ACC112 (cell line): Measurements from ENCODE around the gene SPTB.

Experiments
- H2AFZ ChIP-seq: fragments of 200-600 bp; sonication (generic); one replicate; pipeline ENCODE4 v1.6.0; 2017; ENCODE audit warnings: antibody characterized with exemption, low read length; ENCODE audit not compliant: unreplicated experiment
- H3K27ac ChIP-seq: fragments of 200-600 bp; sonication (generic); 2 replicates; pipeline ENCODE4 v1.5.1; 2014; ENCODE audit warnings: low read depth, mild to moderate bottlenecking, antibody characterized with exemption, low read length, moderate library complexity
- H3K27me3 ChIP-seq: fragments of 200-600 bp; sonication (generic); 2 replicates; pipeline ENCODE4 v1.6.1; 2014; ENCODE audit warnings: mild to moderate bottlenecking, antibody characterized with exemption, low read length, moderate library complexity, mixed read lengths; ENCODE audit not compliant: insufficient read depth
- H3K36me3 ChIP-seq: fragments of 200-600 bp; sonication (generic); 2 replicates; pipeline ENCODE4 v1.6.1; 2016; ENCODE audit warnings: mild to moderate bottlenecking, antibody characterized with exemption, low read length, moderate library complexity, mixed read lengths; ENCODE audit not compliant: insufficient read depth
- H3K4me1 ChIP-seq: fragments of 200-600 bp; sonication (generic); one replicate; pipeline ENCODE4 v1.6.1; 2016; ENCODE audit warnings: low read length, mixed read lengths; ENCODE audit not compliant: insufficient read depth, unreplicated experiment, control insufficient read depth
- H3K4me3 ChIP-seq: fragments of 200-600 bp; sonication (generic); 2 replicates; pipeline ENCODE4 v1.5.1; 2014; ENCODE audit warnings: mild to moderate bottlenecking, low read depth, low read length
- H3K79me2 ChIP-seq: fragments of 200-600 bp; sonication (generic); one replicate; pipeline ENCODE4 v1.6.0; 2016; ENCODE audit warnings: low read length; ENCODE audit not compliant: control insufficient read depth, unreplicated experiment, insufficient read depth

The SPTB gene

GRCh38 chr14:64748995-64749714, 130.6 kb downstream of the SPTB start:
- H3K27ac ChIP-seq: no peak overlapping the region

GRCh38 chr14:64748521-64748920, 131.2 kb downstream of the SPTB start:
- Histone ChIP-seq H3K36me3 (no peaks in the 10 kb centered on the region), H3K4me1 (no peaks in the 10 kb centered on the region), H3K4me3 (no peak overlapping the region), H2AFZ (no peak overlapping the region), H3K27ac (no peak overlapping the region), H3K79me2 (no peaks in the 10 kb centered on the region), H3K27me3 (no peaks in the 10 kb centered on the region)

More at GRCh38 chr14:64748995-64749714, 130.6 kb downstream of the SPTB start:
- Histone ChIP-seq H2AFZ (no peak overlapping the region), H3K36me3 (no peaks in the 10 kb centered on the region), H3K4me1 (no peaks in the 10 kb centered on the region), H3K4me3 (no peak overlapping the region), H3K79me2 (no peaks in the 10 kb centered on the region), H3K27me3 (peaks cover 4% of the 10 kb centered on the region; the same call in 1 of the 2 replicates)

DNA sequence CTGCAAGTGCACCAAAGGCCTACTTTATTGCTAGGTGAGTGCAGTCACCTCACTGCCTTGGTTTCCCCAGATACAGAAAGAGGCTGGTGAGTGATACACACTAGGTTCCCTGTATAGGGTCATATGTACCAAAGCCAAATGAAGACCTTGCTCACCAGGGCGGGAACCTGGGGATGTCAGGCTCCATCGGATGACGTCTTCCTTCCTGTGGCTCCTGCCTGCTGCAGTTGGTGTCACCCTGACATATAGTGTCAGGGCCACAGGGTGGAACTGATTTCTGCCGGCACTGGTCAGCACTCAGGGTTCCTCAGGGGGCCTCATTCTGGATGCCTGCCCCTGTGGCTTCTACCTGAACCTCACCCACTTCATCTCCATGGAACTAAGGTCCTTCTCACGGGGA, 132.4 kb downstream of the SPTB start:
- Histone ChIP-seq H2AFZ (no peak overlapping the region), H3K27ac (no peak overlapping the region), H3K27me3 (no peaks in the 10 kb centered on the region), H3K36me3 (no peaks in the 10 kb centered on the region), H3K79me2 (no peaks in the 10 kb centered on the region), H3K4me1 (no peaks in the 10 kb centered on the region), H3K4me3 (no peak overlapping the region)

GRCh38 chr14:64746298-64747250, 133.1 kb downstream of the SPTB start:
- Histone ChIP-seq H3K36me3 (no peaks in the 10 kb centered on the region), H3K4me1 (no peaks in the 10 kb centered on the region), H3K27ac (no peak overlapping the region), H2AFZ (no peak overlapping the region), H3K27me3 (no peaks in the 10 kb centered on the region), H3K4me3 (no peak overlapping the region), H3K79me2 (no peaks in the 10 kb centered on the region)

DNA sequence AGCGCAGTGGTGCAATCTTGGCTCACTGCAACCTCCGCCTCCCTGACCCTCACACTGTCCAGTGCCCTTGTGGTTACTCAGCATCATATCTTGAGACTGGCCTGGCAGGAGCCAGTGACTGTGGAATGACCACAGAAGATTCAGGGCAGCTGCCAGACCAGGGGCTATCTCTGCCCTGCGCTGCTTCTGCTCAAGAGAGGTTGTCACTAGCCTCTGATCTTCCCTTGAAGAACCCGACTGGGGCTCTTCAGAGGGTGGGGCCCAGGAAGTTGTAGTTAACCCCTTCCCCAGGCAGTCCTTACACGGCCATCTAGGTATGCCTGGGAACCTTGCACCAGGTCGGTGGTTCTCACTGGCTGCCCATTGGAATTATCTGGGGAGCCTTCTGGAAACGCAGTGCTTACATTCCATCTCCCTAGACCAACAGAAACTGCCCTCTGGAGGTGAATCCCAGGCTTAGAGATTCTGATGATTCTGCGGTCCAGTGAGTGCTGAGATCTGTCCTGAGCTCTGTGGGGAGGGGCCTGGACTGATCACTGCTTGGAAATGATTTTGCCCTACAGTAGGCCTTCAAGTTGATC, 134.1 kb downstream of the SPTB start:
- no peaks in the 10 kb centered on the region for H3K4me1 ChIP-seq
- no peak overlapping the region for H3K4me3 ChIP-seq
- no peak overlapping the region for H3K27ac ChIP-seq
- no peaks in the 10 kb centered on the region for H3K27me3 ChIP-seq
- no peak overlapping the region for H2AFZ ChIP-seq
- H3K36me3 ChIP-seq: no peaks in the 10 kb centered on the region
- no peaks in the 10 kb centered on the region for H3K79me2 ChIP-seq

- Histone ChIP-seq H3K4me1 (no peaks in the 10 kb centered on the region), H2AFZ (no peak overlapping the region), H3K79me2 (no peaks in the 10 kb centered on the region), H3K27ac (no peak overlapping the region), H3K27me3 (no peaks in the 10 kb centered on the region), H3K36me3 (no peaks in the 10 kb centered on the region), H3K4me3 (no peak overlapping the region)
Measured at GRCh38 chr14:64743061-64743460, 136.6 kb downstream of the SPTB start.

- Histone ChIP-seq H3K79me2 (no peaks in the 10 kb centered on the region), H3K4me1 (no peaks in the 10 kb centered on the region), H3K27ac (no peak overlapping the region), H2AFZ (no peak overlapping the region), H3K4me3 (no peak overlapping the region), H3K27me3 (no peaks in the 10 kb centered on the region), H3K36me3 (no peaks in the 10 kb centered on the region)
Measured at GRCh38 chr14:64741961-64742360, 137.7 kb downstream of the SPTB start.

GRCh38 chr14:64741200-64741599, 138.5 kb downstream of the SPTB start:
- Histone ChIP-seq H3K27ac (no peak overlapping the region), H3K27me3 (no peaks in the 10 kb centered on the region), H3K36me3 (no peaks in the 10 kb centered on the region)

DNA sequence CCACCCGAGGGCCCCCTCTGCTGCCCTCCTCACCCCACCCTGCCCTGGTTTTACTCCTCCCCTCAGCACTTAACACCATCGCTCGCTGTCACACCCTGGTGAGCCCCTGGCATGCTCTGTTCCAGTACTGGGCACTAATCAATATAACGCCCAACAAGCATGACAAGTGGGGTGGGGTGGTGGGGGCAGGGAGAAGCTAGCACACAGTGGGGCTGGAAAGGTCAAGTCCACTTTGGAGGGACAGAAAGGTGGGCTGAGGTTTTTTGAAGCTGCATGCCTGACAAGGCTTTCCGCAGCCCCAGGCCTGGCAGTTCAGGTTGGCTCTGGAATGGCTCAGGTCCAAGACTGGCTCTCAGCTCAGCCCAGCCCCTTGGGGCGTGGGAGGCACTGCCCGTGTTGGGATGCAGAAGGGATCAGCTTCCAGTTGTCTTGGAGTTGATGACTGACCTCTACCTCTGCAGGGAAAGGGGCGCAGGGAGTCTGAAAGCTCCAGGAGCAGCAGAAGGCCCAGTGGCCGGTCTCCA, 141.4 kb downstream of the SPTB start:
- no peak overlapping the region for H3K27ac ChIP-seq
- no peaks in the 10 kb centered on the region for H3K27me3 ChIP-seq
- H3K36me3 ChIP-seq: no peaks in the 10 kb centered on the region
- H3K4me3 ChIP-seq: no peak overlapping the region
- no peaks in the 10 kb centered on the region for H3K4me1 ChIP-seq
- no peak overlapping the region for H2AFZ ChIP-seq
- no peaks in the 10 kb centered on the region for H3K79me2 ChIP-seq

More at GRCh38 chr14:64741200-64741599, 138.5 kb downstream of the SPTB start:
- H3K4me3 ChIP-seq: no peak overlapping the region
- H3K4me1 ChIP-seq: no peaks in the 10 kb centered on the region
- H2AFZ ChIP-seq: no peak overlapping the region
- no peaks in the 10 kb centered on the region for H3K79me2 ChIP-seq

DNA sequence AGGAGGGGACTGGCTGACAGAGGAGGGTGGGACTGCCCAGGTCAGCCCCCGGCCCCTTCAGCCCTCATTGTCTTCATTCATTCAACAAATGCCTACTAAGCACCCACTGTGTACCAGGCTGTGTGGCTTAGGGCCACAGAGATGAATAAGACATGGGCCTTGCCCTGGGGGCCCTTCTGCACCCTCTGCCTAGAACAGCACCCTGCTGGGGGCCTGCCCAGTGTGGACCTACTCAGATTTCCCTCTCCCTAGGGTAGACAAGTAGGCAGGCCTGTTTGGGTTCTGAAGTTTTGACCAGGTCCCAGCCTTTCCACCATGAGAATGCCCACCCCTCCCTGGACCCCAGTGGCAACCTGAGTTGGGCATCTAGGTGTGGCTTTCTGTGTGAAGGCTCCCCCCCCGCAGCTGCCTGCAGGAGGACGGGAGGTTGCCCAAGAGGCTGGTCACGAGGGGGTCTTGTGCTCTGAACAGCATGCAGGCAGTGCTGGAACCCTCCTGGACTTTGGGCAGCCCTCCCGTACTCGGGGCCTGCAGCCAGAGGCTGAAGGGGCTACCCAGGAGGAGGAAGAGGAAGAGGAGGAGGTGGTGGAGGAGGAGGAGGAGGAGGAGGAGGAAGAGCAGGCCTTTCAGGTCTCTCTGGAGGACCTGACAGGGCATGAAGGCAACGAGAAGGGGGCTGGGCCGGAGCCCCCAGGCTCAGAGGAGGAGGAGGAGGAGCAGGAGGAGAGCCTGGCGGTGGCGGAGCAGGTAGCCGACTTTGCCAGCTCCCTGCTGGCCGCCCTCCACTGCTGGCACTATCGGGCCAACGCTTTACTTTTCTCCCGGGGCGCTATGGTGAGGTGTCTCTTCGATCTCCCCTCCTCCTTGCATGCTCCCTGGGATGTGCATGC, 142.1 kb downstream of the SPTB start:
- Histone ChIP-seq H3K79me2 (no peaks in the 10 kb centered on the region), H3K36me3 (no peaks in the 10 kb centered on the region)

More for the DNA sequence above, 142.1 kb downstream of the SPTB start:
- Histone ChIP-seq H3K4me1 (no peaks in the 10 kb centered on the region), H2AFZ (no peak overlapping the region), H3K27ac (no peak overlapping the region), H3K27me3 (no peaks in the 10 kb centered on the region), H3K4me3 (no peak overlapping the region)
